ENCODE data around the gene FAM219A.

GRCh38 chr9:34400686-34401602 lies 57.4 kb downstream of the FAM219A start:
- TF ChIP-seq CTCF (IDR thresholded peaks at IDR 0.05) (no peak), POLR2A (IDR thresholded peaks at IDR 0.05) (no peak)
